GM19043 (cell line): ENCODE data around the gene TRIM39.
"Not testable (repeated sequence)": the region's sequence is repeated elsewhere in the genome, so short reads cannot be mapped to it uniquely, and the experiment has no call there.

Experiments
- ATAC-seq: cut with Tn5 transposase; IDR thresholded peaks from one replicate; pipeline ENCODE4 v1.9.1; 2021; ENCODE audit warnings: low read depth; ENCODE audit not compliant: unreplicated experiment

Gene TRIM39

DNA sequence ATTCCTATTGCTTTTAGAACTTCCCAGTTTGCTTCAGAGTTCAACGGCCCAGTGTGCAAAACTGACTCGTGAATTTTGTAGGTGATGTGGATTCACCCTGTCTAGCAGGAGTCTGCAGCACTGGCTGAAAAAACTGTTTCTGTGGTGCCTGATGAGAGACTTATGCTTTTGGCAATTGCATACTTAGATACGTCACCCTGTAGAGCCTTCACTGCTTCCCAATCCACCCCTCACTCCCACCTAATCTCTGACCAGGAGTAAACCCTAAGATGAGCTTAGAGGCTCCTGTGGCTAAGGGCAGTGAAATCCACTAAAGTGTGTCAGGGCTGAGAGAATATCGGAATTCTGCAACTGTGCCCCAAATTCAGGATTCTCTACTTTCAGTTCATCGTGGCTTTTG, 32.5 kb downstream of the TRIM39 start:
- ATAC-seq = no peak

DNA sequence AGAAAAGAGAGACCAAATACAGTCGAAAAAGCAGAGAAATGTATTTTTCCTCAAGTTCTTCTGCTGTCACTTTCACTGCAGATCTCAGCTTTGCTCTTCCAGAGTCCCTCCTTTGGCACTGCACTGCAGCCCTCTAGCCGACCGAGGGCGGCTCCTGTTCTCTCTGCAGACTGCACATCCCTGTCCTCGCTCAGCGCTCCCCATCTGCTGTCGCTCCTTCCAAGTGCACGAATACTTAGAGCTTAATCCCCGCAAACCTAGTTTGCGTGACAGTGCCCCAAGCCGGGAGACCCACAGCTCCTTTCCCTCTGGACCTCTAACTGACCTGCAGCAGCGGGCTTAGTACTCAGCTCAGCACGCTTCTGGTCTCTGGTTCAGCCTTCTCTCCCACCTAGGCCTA, 33.4 kb downstream of the TRIM39 start:
- no peak for ATAC-seq

DNA sequence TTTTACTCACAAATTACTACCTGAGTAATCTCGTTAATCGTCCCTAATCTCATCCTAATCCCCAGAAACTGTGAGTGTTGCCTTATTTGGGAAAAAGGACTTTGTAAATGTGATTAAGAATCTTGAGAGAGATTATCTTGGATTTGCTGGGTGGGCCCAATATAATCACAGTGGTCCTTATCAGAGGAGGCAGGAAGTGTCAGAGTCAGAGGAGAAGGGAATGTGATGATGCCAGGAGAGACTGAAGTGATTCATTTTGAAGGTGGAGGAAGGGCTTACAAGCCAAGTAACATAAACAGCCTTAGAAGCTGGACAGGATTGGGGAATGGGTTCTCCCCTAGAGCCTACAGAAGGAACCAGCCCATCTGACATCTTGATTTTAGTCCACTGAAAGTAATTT, 34.9 kb downstream of the TRIM39 start:
- ATAC-seq = no peak

DNA sequence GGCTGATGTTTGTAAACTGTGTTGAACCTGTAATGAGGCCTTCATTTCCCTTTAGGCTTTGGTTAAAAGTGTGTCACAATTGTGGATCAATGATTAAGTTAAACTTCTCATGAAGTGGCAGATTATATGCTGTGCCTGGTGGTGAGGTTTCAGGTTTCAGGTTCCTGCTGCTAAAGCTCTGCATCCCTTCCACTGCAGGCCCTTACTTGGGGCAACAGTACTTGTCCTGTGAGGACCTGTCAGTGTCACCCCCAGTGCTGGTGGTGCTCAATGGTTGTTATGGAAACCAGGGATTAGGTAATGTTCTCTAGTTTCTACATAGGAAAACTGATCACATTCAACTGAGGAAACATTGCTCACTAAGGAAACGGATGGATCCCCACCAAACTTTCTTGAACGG, 36.7 kb downstream of the TRIM39 start:
- ATAC-seq = no peak

DNA sequence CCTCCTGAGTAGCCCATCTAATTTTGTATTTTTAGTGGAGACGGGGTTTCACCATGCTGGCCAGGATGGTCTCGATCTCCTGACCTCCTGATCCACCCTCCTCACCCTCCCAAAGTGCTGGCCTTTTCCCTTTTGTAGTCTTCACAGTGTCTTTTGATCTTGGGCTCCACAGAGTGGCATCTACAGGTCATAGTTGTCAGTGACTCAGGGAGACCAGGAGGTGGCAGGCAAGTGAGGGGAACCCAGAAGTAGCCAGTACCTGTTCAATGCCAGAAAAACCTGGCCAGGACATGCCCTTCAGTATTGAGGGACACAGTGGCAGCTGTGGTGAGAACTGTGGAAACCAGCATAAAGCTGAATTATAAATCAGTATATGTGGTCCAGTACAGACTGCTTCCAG, 37.9 kb downstream of the TRIM39 start:
- ATAC-seq = no peak

DNA sequence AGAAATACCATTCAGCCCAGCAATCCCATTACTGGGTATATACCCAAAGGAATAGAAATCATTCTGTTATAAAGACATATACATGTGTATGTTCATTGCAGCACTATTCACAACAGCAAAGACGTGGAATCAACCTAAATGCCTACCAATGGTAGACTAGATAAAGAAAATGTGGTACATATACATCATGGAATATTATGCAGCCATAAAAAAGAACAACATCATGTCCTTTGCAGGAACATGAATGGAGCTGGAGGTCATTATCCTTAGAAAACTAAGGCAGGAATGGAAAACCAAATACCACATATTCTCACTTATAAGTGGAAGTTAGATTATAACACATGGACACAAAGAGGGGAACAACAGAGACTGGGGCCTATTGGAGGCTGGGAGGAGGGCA, 42.6 kb downstream of the TRIM39 start:
- ATAC-seq = not testable (repeated sequence)

DNA sequence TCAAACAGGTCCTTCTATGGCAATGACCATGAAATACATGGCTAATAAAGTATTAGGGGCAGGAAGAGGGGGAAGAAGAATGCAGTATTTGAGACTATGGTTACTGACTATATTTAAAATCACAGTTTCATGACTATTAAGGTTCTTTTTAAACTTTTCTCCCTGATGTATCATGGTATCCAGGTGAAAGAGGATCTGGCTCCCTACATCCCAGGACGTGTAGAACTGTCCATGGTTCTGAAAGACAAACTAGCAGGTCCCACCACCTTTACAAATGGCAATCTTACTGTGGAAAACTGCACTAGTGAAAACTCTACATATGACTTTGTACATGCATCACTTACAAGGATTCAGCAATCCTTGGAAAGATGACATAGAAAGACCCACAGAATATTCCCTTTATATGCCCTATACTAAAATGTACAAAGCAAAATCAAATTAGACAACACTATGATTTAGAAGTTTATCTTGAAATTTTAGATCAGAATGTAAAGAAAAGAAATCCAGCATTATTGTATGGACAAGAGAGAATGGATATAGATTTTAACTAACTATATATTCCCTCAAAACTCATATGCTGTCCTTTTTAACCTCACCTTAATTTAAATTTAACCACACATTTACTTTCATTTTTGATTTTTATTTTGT, 51.7 kb downstream of the TRIM39 start:
- no peak for ATAC-seq

DNA sequence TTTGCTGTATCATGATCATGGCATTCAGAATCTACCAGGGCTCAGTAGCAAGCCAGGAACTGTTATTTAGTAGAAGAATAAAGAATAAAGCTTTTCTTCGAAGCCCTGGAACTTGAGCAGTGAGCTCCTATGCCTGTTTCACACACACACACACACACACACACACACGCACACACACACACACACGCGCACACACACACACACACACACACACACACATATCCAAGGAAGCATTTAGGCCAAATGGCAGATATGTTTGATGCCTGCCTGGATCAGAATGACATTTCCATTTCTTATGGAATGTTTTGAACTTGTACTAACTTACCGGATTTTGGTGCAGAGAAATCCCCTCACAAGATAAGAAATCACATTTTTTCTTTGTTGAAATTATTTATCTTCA, 53.7 kb downstream of the TRIM39 start:
- no peak for ATAC-seq

DNA sequence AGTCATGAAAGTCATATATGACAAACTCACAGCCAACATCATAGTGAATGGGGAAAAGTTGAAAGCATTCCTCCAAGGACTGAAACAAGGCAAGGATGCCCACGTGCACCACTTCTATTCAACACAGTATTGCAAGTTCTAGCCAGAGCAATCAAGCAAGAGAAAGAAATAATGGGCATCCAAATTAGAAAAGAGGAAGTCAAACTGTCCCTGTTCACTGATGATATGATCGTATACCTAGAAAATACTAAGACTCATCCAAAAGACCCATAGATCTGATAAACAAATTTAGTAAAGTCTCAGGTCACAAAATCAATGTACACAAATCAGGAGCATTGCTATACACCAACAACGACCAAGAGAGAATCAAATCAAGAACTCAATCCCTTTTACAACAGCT, 59.4 kb downstream of the TRIM39 start:
- no peak for ATAC-seq

DNA sequence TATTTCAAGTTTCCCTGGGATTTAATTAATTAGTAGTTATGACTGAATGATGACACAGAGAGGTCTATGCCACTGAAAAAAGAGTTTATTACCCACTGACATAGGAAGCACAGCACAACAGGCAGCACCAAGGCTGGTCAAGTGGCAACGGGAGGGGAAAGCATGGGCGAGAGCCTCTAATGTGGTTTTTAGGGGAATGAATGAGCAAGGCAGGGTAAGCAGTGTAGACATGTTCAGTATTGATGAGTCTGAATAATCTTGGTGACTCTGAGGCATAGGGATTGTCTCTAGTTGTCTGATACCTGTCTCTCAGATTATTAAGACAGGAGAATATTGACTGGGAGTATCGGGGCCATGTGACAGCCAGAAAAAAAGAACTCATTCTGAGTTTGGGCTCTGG, 64.5 kb downstream of the TRIM39 start:
- ATAC-seq = no peak
